WTC11 (cell line): Measurements from ENCODE around the gene GABPB2. TPM values are rescaled to one million over a fixed set of nuclear protein-coding genes. Genes with fewer than 3 reads are reported as not detected.

Experiments
- ATAC-seq: fragments of 200-7000 bp; cut with Tn5 transposase; 2 replicates; pipeline ENCODE4 v1.10.0; 2021; ENCODE audit warnings: mild to moderate bottlenecking, moderate library complexity
- CTCF ChIA-PET: fragments of 300-600 bp; sonication (Branson Sonifier 250); formaldehyde crosslinking; loops from one replicate; lab custom pipeline; 2021; ENCODE audit warnings: antibody characterized with exemption; lab: Charles Lee
- POLR2A ChIA-PET: fragments of 350-600 bp; sonication (Branson Sonifier 250); formaldehyde crosslinking; loops from one replicate; lab custom pipeline; 2021; ENCODE audit warnings: antibody characterized with exemption; lab: Charles Lee
- DNase-seq: peaks from one replicate; pipeline ENCODE4 v3.0.0; 2021; ENCODE audit warnings: low spot score
- H3K27ac Mint-ChIP-seq: 2 replicates; pipeline ENCODE4 v1.8.0; 2021; ENCODE audit warnings: mixed read lengths
- H3K27me3 Mint-ChIP-seq: 2 replicates; pipeline ENCODE4 v1.8.0; 2021; ENCODE audit warnings: low read depth, mild to moderate bottlenecking, moderate library complexity, mixed read lengths
- H3K36me3 Mint-ChIP-seq: 2 replicates; pipeline ENCODE4 v1.8.0; 2021; ENCODE audit warnings: mixed read lengths
- H3K4me1 Mint-ChIP-seq: 2 replicates; pipeline ENCODE4 v1.8.0; 2022; ENCODE audit warnings: mixed read lengths
- H3K4me3 Mint-ChIP-seq: 2 replicates; pipeline ENCODE4 v1.8.0; 2021; ENCODE audit warnings: mild to moderate bottlenecking, moderate library complexity, mixed read lengths
- H3K9me3 Mint-ChIP-seq: 2 replicates; pipeline ENCODE4 v1.8.0; 2021; ENCODE audit warnings: mixed read lengths
- ELF4 ChIP-seq: sonication (generic); formaldehyde crosslinking; IDR thresholded peaks from 2 replicates; pipeline ENCODE4 v1.8.1; 2022; ENCODE audit warnings: low read depth, mild to moderate bottlenecking, moderate library complexity, missing genetic modification reagents
- ETV6 ChIP-seq: sonication (generic); formaldehyde crosslinking; IDR thresholded peaks from 2 replicates; pipeline ENCODE4 v1.8.1; 2022; ENCODE audit warnings: mild to moderate bottlenecking, missing genetic modification reagents
- KAT7 ChIP-seq: sonication (generic); formaldehyde crosslinking; IDR thresholded peaks from 2 replicates; pipeline ENCODE4 v1.8.1; 2023; ENCODE audit warnings: missing genetic modification reagents, mild to moderate bottlenecking, borderline replicate concordance
- MYBL2 ChIP-seq: sonication (generic); formaldehyde crosslinking; IDR thresholded peaks from 2 replicates; pipeline ENCODE4 v1.8.1; 2023; ENCODE audit warnings: mild to moderate bottlenecking, moderate library complexity, missing genetic modification reagents
- NFYB ChIP-seq: sonication (generic); formaldehyde crosslinking; conservative IDR thresholded peaks from 2 replicates; pipeline ENCODE4 v1.8.0; 2022; ENCODE audit warnings: low read depth, missing genetic modification reagents
- NR2C2 ChIP-seq: sonication (generic); formaldehyde crosslinking; IDR thresholded peaks from 2 replicates; pipeline ENCODE4 v1.8.0; 2022; ENCODE audit warnings: mild to moderate bottlenecking, missing genetic modification reagents
- OVOL2 ChIP-seq: fragments of 250-450 bp; sonication (Bioruptor Pico); IDR thresholded peaks from 2 replicates; pipeline ENCODE4 v1.9.0; 2021; ENCODE audit warnings: mild to moderate bottlenecking, borderline replicate concordance
- PRRX2 ChIP-seq: fragments of 250-450 bp; sonication (Bioruptor Pico); IDR thresholded peaks from 2 replicates; pipeline ENCODE4 v1.8.0; 2021; ENCODE audit warnings: mild to moderate bottlenecking
- SMAD4 ChIP-seq: sonication (generic); formaldehyde crosslinking; IDR thresholded peaks from 2 replicates; pipeline ENCODE4 v1.8.0; 2022; ENCODE audit warnings: mild to moderate bottlenecking, missing genetic modification reagents
- SP1 ChIP-seq: sonication (generic); formaldehyde crosslinking; conservative IDR thresholded peaks from 2 replicates; pipeline ENCODE4 v1.8.1; 2022; ENCODE audit warnings: missing genetic modification reagents
- TEAD1 ChIP-seq: sonication (generic); formaldehyde crosslinking; IDR thresholded peaks from 2 replicates; pipeline ENCODE4 v1.8.0; 2022; ENCODE audit warnings: mild to moderate bottlenecking, missing genetic modification reagents
- TEAD4 ChIP-seq: sonication (generic); formaldehyde crosslinking; IDR thresholded peaks from 2 replicates; pipeline ENCODE4 v1.8.0; 2022; ENCODE audit warnings: mild to moderate bottlenecking, missing genetic modification reagents
- TP53 ChIP-seq: sonication (generic); formaldehyde crosslinking; IDR thresholded peaks from 2 replicates; pipeline ENCODE4 v1.8.1; 2023; ENCODE audit warnings: mild to moderate bottlenecking, missing genetic modification reagents
- ZNF232 ChIP-seq: sonication (generic); formaldehyde crosslinking; IDR thresholded peaks from 2 replicates; pipeline ENCODE4 v1.8.0; 2022; ENCODE audit warnings: mild to moderate bottlenecking, missing genetic modification reagents
- ZNF263 ChIP-seq: sonication (generic); formaldehyde crosslinking; IDR thresholded peaks from 2 replicates; pipeline ENCODE4 v1.8.1; 2022; ENCODE audit warnings: low read depth, mild to moderate bottlenecking, moderate library complexity, missing genetic modification reagents
- ZNF317 ChIP-seq: sonication (generic); formaldehyde crosslinking; IDR thresholded peaks from 2 replicates; pipeline ENCODE4 v1.8.1; 2023; ENCODE audit warnings: low read depth, mild to moderate bottlenecking, moderate library complexity, missing genetic modification reagents, borderline replicate concordance
- ZNF396 ChIP-seq: fragments of 250-450 bp; sonication (Bioruptor Pico); IDR thresholded peaks from 2 replicates; pipeline ENCODE4 v1.8.0; 2021; ENCODE audit warnings: mild to moderate bottlenecking, moderate library complexity, borderline replicate concordance
- total RNA-seq: library from RNA; stranded (reverse); gene quantifications from 3 replicates; pipeline ENCODE4 v1.2.3, GENCODE V29; 2021
- TF ChIP-seq, protein P1 (sequence below): fragments of 250-450 bp; sonication (Bioruptor Pico); IDR thresholded peaks from 2 replicates; pipeline ENCODE4 v1.9.0; 2021; ENCODE audit warnings: mild to moderate bottlenecking
- TF ChIP-seq, protein P2 (sequence below): sonication (generic); formaldehyde crosslinking; IDR thresholded peaks from 2 replicates; pipeline ENCODE4 v1.8.0; 2022; ENCODE audit warnings: mild to moderate bottlenecking, missing genetic modification reagents
- TF ChIP-seq, protein P3 (sequence below): sonication (generic); formaldehyde crosslinking; IDR thresholded peaks from 2 replicates; pipeline ENCODE4 v1.8.0; 2022; ENCODE audit warnings: missing genetic modification reagents
- TF ChIP-seq, protein P4 (sequence below): sonication (generic); formaldehyde crosslinking; IDR thresholded peaks from 2 replicates; pipeline ENCODE4 v1.8.1; 2022; ENCODE audit warnings: mild to moderate bottlenecking, moderate library complexity, missing genetic modification reagents
- TF ChIP-seq, protein P5 (sequence below): sonication (generic); formaldehyde crosslinking; IDR thresholded peaks from 2 replicates; pipeline ENCODE4 v1.8.0; 2023; ENCODE audit warnings: missing genetic modification reagents

GABPB2 gene
- total RNA-seq, 1 experiment from 2014 or later: 1.7 TPM

DNA sequence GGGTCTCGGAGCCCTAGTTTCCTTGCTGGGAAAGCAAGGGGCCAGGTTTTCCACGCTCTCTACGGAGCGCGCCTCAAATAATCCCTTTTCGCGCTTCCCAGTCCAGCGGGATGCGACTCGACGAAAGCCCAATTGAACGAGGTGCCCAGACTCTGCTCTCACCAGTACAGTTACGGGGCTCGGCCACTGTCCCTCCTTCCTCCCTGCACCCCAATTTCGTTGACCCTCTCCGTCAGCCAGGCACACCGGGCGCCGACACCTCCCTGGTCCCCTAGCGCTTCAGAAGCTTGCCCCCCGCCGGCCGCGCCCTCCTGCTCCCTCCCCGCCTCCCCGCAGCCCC lies 75.5 kb downstream of the GABPB2 start:
- POLR2A ChIA-PET: interaction anchor here (2.5 kb wide), 1 partner anchor 15 kb away, joined by 11 read pairs; no protein-coding TSS in a partner anchor
- H3K9me3 Mint-ChIP-seq: no peaks in the 10 kb centered on the region
- no peak overlapping the region for H3K27ac Mint-ChIP-seq
- H3K4me1 Mint-ChIP-seq: peaks cover 38% of the 10 kb centered on the region
- ATAC-seq: no peak
- TF ChIP-seq, protein P1, sequence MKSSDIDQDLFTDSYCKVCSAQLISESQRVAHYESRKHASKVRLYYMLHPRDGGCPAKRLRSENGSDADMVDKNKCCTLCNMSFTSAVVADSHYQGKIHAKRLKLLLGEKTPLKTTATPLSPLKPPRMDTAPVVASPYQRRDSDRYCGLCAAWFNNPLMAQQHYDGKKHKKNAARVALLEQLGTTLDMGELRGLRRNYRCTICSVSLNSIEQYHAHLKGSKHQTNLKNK: no peak
- 0 out of 2 replicates have a peak, but pooled peaks have one; percentile 36 for TF ChIP-seq TEAD4 (CRISPR knock-in tag)
- TF ChIP-seq SMAD4 (CRISPR knock-in tag): no peak
- TF ChIP-seq, protein P2, sequence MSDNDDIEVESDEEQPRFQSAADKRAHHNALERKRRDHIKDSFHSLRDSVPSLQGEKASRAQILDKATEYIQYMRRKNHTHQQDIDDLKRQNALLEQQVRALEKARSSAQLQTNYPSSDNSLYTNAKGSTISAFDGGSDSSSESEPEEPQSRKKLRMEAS (CRISPR knock-in tag): peak; percentile 51
- TF ChIP-seq MYBL2 (CRISPR knock-in tag): 0 out of 2 replicates have a peak, but pooled peaks have one; percentile 13
- H3K27me3 Mint-ChIP-seq: peaks cover 44% of the 10 kb centered on the region
- CTCF ChIA-PET: interaction anchor here (4.5 kb wide), 1 partner anchor 45 kb away, joined by 63 read pairs; no protein-coding TSS in a partner anchor
- H3K36me3 Mint-ChIP-seq: no peaks in the 10 kb centered on the region
- DNase-seq: no peak
- peak overlapping the region; percentile 93 for H3K4me3 Mint-ChIP-seq

DNA sequence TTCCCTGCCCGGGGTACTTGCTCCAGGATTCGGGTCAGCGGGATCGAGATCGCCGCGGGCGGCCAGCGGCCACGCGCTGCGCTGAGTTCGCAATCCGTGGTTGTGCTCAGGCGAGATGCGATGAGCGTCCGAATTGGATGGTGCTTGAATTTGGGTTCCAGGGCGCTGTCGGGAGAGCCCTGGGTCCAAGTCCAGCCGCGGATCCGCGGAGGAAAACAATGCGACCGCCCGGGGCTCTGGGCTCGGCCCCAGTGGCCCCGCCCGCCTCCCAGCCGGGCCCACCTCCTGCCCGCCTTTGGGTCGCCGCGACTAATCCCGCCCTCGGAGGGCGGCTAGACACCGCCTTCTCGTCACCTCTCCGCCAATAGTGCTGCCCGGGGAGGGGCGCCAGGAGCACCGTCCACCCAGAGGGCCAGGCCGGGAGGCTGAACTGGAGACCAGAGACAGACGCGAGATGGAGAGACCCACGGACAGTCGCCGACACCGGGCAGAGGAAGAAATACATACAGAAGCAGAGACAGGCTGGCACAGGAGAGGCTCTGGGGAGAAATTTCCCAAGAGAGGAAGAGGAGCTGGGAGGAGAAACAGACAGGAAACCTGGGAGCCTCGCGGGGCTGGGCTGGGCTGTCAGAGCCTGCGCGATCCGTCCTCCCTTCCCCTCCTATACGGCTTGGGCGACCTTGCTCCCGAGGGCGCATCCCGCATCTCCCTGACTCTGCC lies 76.0 kb downstream of the GABPB2 start, which contains the start of gene SEMA6C:
SEMA6C (minus strand) TSS at position 220 of the 720 bp plus-strand sequence. CDS start 4,010 bp downstream, outside the sequence.
- DNase-seq: peak; percentile 94
- CTCF ChIA-PET: interaction anchor here (1.0 to 1.4 kb wide), 2 partner anchors 15 to 47 kb away, joined by 3 to 13 read pairs; no protein-coding TSS in a partner anchor
- Mint-ChIP-seq H3K4me1 (peaks cover 38% of the 10 kb centered on the region), H3K36me3 (no peaks in the 10 kb centered on the region), H3K4me3 (peak within 1 kb of the TSS; percentile 93), H3K27ac (no peak within 1 kb of the TSS), H3K27me3 (peaks cover 44% of the 10 kb centered on the region)
- ATAC-seq: peak; percentile 92
- POLR2A ChIA-PET: interaction anchor here (1.5 kb wide), 1 partner anchor 15 kb away, joined by 3 read pairs; no protein-coding TSS in a partner anchor
- TF ChIP-seq ELF4 (CRISPR knock-in tag) (no peak), SP1 (CRISPR knock-in tag) (peak; percentile 75), ZNF232 (CRISPR knock-in tag) (0 out of 2 replicates have a peak, but pooled peaks have one; percentile 40), PRRX2 (CRISPR knock-in tag) (no peak), TEAD1 (peak; percentile 48; the same call in 1 of the 2 replicates), ZNF263 (CRISPR knock-in tag) (peak; percentile 81), NFYB (CRISPR knock-in tag) (peak; percentile 60; the same call in 1 of the 2 replicates), KAT7 (CRISPR knock-in tag) (0 out of 2 replicates have a peak, but pooled peaks have one; percentile 67)
- TF ChIP-seq, protein P3, sequence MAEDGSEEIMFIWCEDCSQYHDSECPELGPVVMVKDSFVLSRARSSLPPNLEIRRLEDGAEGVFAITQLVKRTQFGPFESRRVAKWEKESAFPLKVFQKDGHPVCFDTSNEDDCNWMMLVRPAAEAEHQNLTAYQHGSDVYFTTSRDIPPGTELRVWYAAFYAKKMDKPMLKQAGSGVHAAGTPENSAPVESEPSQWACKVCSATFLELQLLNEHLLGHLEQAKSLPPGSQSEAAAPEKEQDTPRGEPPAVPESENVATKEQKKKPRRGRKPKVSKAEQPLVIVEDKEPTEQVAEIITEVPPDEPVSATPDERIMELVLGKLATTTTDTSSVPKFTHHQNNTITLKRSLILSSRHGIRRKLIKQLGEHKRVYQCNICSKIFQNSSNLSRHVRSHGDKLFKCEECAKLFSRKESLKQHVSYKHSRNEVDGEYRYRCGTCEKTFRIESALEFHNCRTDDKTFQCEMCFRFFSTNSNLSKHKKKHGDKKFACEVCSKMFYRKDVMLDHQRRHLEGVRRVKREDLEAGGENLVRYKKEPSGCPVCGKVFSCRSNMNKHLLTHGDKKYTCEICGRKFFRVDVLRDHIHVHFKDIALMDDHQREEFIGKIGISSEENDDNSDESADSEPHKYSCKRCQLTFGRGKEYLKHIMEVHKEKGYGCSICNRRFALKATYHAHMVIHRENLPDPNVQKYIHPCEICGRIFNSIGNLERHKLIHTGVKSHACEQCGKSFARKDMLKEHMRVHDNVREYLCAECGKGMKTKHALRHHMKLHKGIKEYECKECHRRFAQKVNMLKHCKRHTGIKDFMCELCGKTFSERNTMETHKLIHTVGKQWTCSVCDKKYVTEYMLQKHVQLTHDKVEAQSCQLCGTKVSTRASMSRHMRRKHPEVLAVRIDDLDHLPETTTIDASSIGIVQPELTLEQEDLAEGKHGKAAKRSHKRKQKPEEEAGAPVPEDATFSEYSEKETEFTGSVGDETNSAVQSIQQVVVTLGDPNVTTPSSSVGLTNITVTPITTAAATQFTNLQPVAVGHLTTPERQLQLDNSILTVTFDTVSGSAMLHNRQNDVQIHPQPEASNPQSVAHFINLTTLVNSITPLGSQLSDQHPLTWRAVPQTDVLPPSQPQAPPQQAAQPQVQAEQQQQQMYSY (CRISPR knock-in tag): 0 out of 2 replicates have a peak, but pooled peaks have one; percentile 38
- TF ChIP-seq, protein P4, sequence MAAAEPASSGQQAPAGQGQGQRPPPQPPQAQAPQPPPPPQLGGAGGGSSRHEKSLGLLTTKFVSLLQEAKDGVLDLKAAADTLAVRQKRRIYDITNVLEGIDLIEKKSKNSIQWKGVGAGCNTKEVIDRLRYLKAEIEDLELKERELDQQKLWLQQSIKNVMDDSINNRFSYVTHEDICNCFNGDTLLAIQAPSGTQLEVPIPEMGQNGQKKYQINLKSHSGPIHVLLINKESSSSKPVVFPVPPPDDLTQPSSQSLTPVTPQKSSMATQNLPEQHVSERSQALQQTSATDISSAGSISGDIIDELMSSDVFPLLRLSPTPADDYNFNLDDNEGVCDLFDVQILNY (CRISPR knock-in tag): no peak; the same call in 1 of the 2 replicates
- TF ChIP-seq, all 79 proteins: peak for 7
- H3K9me3 Mint-ChIP-seq: no peaks in the 10 kb centered on the region

DNA sequence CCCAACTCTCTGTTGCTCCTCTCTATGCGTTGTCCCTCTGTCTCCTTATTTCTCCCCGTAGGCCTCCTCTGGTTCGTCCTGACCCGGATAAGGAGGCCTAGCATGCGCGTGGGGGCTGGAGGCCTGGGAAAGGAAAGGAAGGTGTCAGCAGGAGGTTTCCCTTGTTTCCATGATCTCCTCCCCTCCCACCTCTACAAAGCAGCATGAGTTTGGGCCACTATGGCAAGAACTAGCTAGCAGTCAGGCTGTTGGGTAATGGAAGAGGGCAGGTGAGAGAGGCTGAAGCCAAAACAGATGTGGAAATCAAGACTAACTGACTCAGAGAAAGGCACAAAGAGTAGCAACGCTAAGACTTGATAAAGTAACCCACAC lies 76.6 kb downstream of the GABPB2 start:
- H3K4me3 Mint-ChIP-seq: peak overlapping the region; percentile 93
- ChIA-PET POLR2A (interaction anchor here (1.5 kb wide), 1 partner anchor 16 kb away, joined by 3 read pairs; no protein-coding TSS in a partner anchor), CTCF (interaction anchor here (1.0 to 1.4 kb wide), 2 partner anchors 16 to 47 kb away, joined by 3 to 13 read pairs; no protein-coding TSS in a partner anchor)
- H3K9me3 Mint-ChIP-seq: no peaks in the 10 kb centered on the region
- no peak for DNase-seq
- H3K27me3 Mint-ChIP-seq: peaks cover 44% of the 10 kb centered on the region
- H3K36me3 Mint-ChIP-seq: no peaks in the 10 kb centered on the region
- H3K4me1 Mint-ChIP-seq: peaks cover 38% of the 10 kb centered on the region
- no peak for ATAC-seq
- H3K27ac Mint-ChIP-seq: no peak overlapping the region
- TF ChIP-seq, protein P5, sequence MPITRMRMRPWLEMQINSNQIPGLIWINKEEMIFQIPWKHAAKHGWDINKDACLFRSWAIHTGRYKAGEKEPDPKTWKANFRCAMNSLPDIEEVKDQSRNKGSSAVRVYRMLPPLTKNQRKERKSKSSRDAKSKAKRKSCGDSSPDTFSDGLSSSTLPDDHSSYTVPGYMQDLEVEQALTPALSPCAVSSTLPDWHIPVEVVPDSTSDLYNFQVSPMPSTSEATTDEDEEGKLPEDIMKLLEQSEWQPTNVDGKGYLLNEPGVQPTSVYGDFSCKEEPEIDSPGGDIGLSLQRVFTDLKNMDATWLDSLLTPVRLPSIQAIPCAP: no peak
- no peak for TF ChIP-seq TP53
- TF ChIP-seq OVOL2 (CRISPR knock-in tag): no peak
- 0 out of 2 replicates have a peak, but pooled peaks have one; percentile 14 for TF ChIP-seq ETV6 (CRISPR knock-in tag)
- TF ChIP-seq ZNF317 (CRISPR knock-in tag): no peak
- 0 out of 2 replicates have a peak, but pooled peaks have one; percentile 42 for TF ChIP-seq KAT7 (CRISPR knock-in tag)
- no peak for TF ChIP-seq ZNF396 (CRISPR knock-in tag)
- TF ChIP-seq NR2C2 (CRISPR knock-in tag): no peak
